Measurements from ENCODE around the gene CD99. TPM values are rescaled to one million over a fixed set of nuclear protein-coding genes. Genes with fewer than 3 reads are reported as not detected.

Gene CD99
- total RNA-seq, 1 experiment from 2014 or later: 92.1 TPM

DNA sequence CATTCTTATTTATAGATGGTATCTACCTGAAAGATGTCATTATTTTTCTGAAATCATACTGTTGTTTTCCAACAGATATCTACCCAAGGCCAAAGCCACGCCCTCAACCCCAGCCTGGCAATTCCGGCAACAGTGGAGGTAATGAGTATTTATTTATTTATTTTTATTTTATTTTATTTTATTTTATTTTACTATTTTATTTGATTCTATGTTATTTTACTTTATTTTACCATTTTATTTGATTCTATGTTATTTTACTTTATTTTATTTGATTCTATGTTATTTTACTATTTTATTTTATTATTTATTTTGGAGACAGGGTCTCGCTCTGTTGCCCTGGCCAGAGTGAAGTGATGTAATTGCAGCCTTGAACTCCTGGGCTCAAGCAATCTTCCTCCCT is 98.5 kb downstream of the CD99 start:
- no peak for DNase-seq
- Histone ChIP-seq H2AK5ac (ENCODE audit: insufficient read length, low read length) (no peak overlapping the region), H3K56ac (ENCODE audit: insufficient read length, low read depth, low read length) (no peak overlapping the region), H3K4me2 (ENCODE audit: insufficient read depth, insufficient read length, low read length) (no peak overlapping the region), H2BK12ac (ENCODE audit: insufficient read length, low read depth, low read length) (no peak overlapping the region), H2AFZ (ENCODE audit: low read length) (no peak overlapping the region), H3K27me3 (ENCODE audit: insufficient read depth, low read length) (no peaks in the 10 kb centered on the region), H3K79me2 (ENCODE audit: insufficient read depth, low read length) (no peaks in the 10 kb centered on the region), H4K5ac (ENCODE audit: insufficient read length, low read depth, low read length) (no peak overlapping the region), H3K4ac (ENCODE audit: low read depth, low read length) (no peak overlapping the region), H3K79me1 (ENCODE audit: insufficient read depth, low read depth, low read length, poor library complexity, severe bottlenecking) (no peaks in the 10 kb centered on the region), H3K9me3 (ENCODE audit: control insufficient read depth, low read depth, low read length) (no peaks in the 10 kb centered on the region), H2BK120ac (ENCODE audit: low read depth, low read length, poor library complexity, severe bottlenecking) (no peak overlapping the region), H2BK5ac (ENCODE audit: insufficient read length, low read length) (no peak overlapping the region), H3K23me2 (ENCODE audit: insufficient read length, low read depth, low read length, poor library complexity, severe bottlenecking) (no peaks in the 10 kb centered on the region), H3K18ac (ENCODE audit: insufficient read length, low read depth, low read length) (no peak overlapping the region), H4K8ac (replicated peaks; ENCODE audit: insufficient read length, low read depth, low read length) (no peak overlapping the region), H4K91ac (ENCODE audit: insufficient read length, low read depth, low read length) (no peak overlapping the region), H4K20me1 (ENCODE audit: control insufficient read depth, insufficient read depth, insufficient read length) (no peaks in the 10 kb centered on the region), H3K27ac (ENCODE audit: insufficient read length, low read depth, low read length) (no peak overlapping the region), H3K23ac (ENCODE audit: insufficient read length, low read depth, low read length) (no peak overlapping the region), H2BK15ac (ENCODE audit: low read depth, low read length) (no peak overlapping the region), H3T11ph (ENCODE audit: low read length) (no peak overlapping the region), H3K4me1 (ENCODE audit: insufficient read depth, low read length) (peaks cover 8% of the 10 kb centered on the region), H2BK20ac (ENCODE audit: low read depth, low read length, poor library complexity, severe bottlenecking) (no peak overlapping the region), H3K9ac (ENCODE audit: extremely low read depth, insufficient read length, low read length) (no peak overlapping the region), H3K14ac (ENCODE audit: insufficient read depth, low read length) (no peak overlapping the region)
- WGBS (ENCODE audit: extremely low coverage, insufficient read length, low lambda C conversion rate): no CpG with 5 or more reads among the region's 3 CpGs
- H3K27ac Mint-ChIP-seq: peak overlapping the region in 1 of 3 experiments; percentile 25; a peak in 1 of 7 replicates
- H3K4me1 Mint-ChIP-seq: peaks cover 42 to 47% of the 10 kb centered on the region in 2 experiments
- H3K4me3 Mint-ChIP-seq: no peak overlapping the region
- TF ChIP-seq CTCF (conservative IDR thresholded peaks at IDR 0.05): no peak
- H3K27me3 Mint-ChIP-seq (ENCODE audit: low read depth): no peaks in the 10 kb centered on the region; the same call in 1 of the 2 replicates
- peaks cover 0 to 2% (median 0%) of the 10 kb centered on the region in 3 experiments; a peak in 1 of 7 replicates for H3K36me3 Mint-ChIP-seq (ENCODE audit: insufficient read depth in 1 of 3, low read depth in 3 of 3)
- no peaks in the 10 kb centered on the region; a peak in 1 of 5 replicates for H3K9me3 Mint-ChIP-seq

Other genes with a start within 250 kb of the CD99 start
- gene DHRSX, start 190.3 kb upstream of the CD99 start, total RNA-seq (2021): 42.3 and 44.0 TPM in 2 replicates
- gene ZBED1, start 190.3 kb upstream of the CD99 start, total RNA-seq (2021): 61.1 and 63.8 TPM in 2 replicates
- 1.1 and 1.7 TPM in 2 replicates for gene XG, start 60.7 kb downstream of the CD99 start, total RNA-seq (2021)
- gene GYG2, start 137.6 kb downstream of the CD99 start, total RNA-seq (2021): 95.9 and 99.9 TPM in 2 replicates
- 9.5 and 10.3 TPM in 2 replicates for gene ARSD, start 238.0 kb downstream of the CD99 start, total RNA-seq (2021)